KMS-11 (cell line): ENCODE measurements around the gene CBLB.

Experiments
- H2AFZ ChIP-seq: fragments of 200-600 bp; sonication (generic); 2 replicates; pipeline ENCODE4 v1.6.1; 2016; ENCODE audit warnings: antibody characterized with exemption, mixed run types, low read depth
- H3K27ac ChIP-seq: fragments of 200-600 bp; sonication (generic); 2 replicates; pipeline ENCODE4 v1.6.1; 2016; ENCODE audit warnings: mild to moderate bottlenecking, mixed run types
- H3K27me3 ChIP-seq: fragments of 200-600 bp; sonication (generic); 2 replicates; pipeline ENCODE4 v1.6.1; 2017; ENCODE audit warnings: mild to moderate bottlenecking, low read depth, mixed run types, moderate library complexity; ENCODE audit not compliant: insufficient read depth
- H3K36me3 ChIP-seq: fragments of 200-600 bp; sonication (generic); 2 replicates; pipeline ENCODE4 v1.6.1; 2017; ENCODE audit warnings: mild to moderate bottlenecking, mixed run types; ENCODE audit not compliant: insufficient read depth
- H3K4me1 ChIP-seq: fragments of 200-600 bp; sonication (generic); 2 replicates; pipeline ENCODE4 v1.6.1; 2016; ENCODE audit warnings: mild to moderate bottlenecking, low read depth, mixed run types; ENCODE audit not compliant: poor library complexity, severe bottlenecking
- H3K4me2 ChIP-seq: fragments of 200-600 bp; sonication (generic); 2 replicates; pipeline ENCODE4 v1.7.0; 2016; ENCODE audit warnings: mild to moderate bottlenecking, mixed run types
- H3K4me3 ChIP-seq: fragments of 200-600 bp; sonication (generic); IDR thresholded peaks from 2 replicates; pipeline ENCODE4 v1.6.1; 2017; ENCODE audit warnings: low read depth, low read length, mixed read lengths; ENCODE audit not compliant: insufficient read depth
- H3K79me2 ChIP-seq: fragments of 200-600 bp; sonication (generic); 2 replicates; pipeline ENCODE4 v1.6.1; 2016; ENCODE audit warnings: low read depth, mixed run types; ENCODE audit not compliant: insufficient read depth
- H3K9ac ChIP-seq: fragments of 200-600 bp; sonication (generic); 2 replicates; pipeline ENCODE4 v1.6.1; 2016; ENCODE audit warnings: mild to moderate bottlenecking, mixed run types
- H4K20me1 ChIP-seq: fragments of 200-600 bp; sonication (generic); 2 replicates; pipeline ENCODE4 v1.6.1; 2016; ENCODE audit warnings: mild to moderate bottlenecking, mixed run types; ENCODE audit not compliant: insufficient read depth
- CTCF ChIP-seq: fragments of 200-600 bp; sonication (generic); conservative IDR thresholded peaks from 2 replicates; pipeline ENCODE4 v1.6.1; 2017; ENCODE audit warnings: low read depth, mild to moderate bottlenecking, antibody characterized with exemption, low read length, moderate library complexity, mixed read lengths

The CBLB gene

GRCh38 chr3:105676621-105677300 lies 192.1 kb downstream of the CBLB start:
- Histone ChIP-seq H3K36me3 (no peaks in the 10 kb centered on the region), H3K27me3 (no peaks in the 10 kb centered on the region), H3K4me1 (no peaks in the 10 kb centered on the region), H2AFZ (no peak overlapping the region), H3K4me2 (no peak overlapping the region), H3K79me2 (no peaks in the 10 kb centered on the region), H4K20me1 (no peaks in the 10 kb centered on the region), H3K4me3 (no peak overlapping the region), H3K9ac (no peak overlapping the region), H3K27ac (no peak overlapping the region)
- TF ChIP-seq CTCF, result no peak

- H3K4me3 ChIP-seq, result no peak overlapping the region
- no peak overlapping the region for H3K27ac ChIP-seq
- no peak overlapping the region for H3K4me2 ChIP-seq
- no peak overlapping the region for H3K9ac ChIP-seq
- no peaks in the 10 kb centered on the region for H3K27me3 ChIP-seq
- H4K20me1 ChIP-seq, result no peaks in the 10 kb centered on the region
- TF ChIP-seq CTCF, result no peak
- H3K36me3 ChIP-seq, result no peaks in the 10 kb centered on the region
- H3K4me1 ChIP-seq, result no peaks in the 10 kb centered on the region
- H3K79me2 ChIP-seq, result no peaks in the 10 kb centered on the region
- H2AFZ ChIP-seq, result no peak overlapping the region
Observed at GRCh38 chr3:105674437-105675065, 194.3 kb downstream of the CBLB start.

GRCh38 chr3:105672996-105673395 lies 195.8 kb downstream of the CBLB start:
- Histone ChIP-seq H3K4me2 (no peak overlapping the region), H3K36me3 (no peaks in the 10 kb centered on the region), H3K9ac (no peak overlapping the region), H3K27ac (no peak overlapping the region), H3K4me1 (no peaks in the 10 kb centered on the region), H2AFZ (no peak overlapping the region), H4K20me1 (no peaks in the 10 kb centered on the region), H3K4me3 (no peak overlapping the region), H3K79me2 (no peaks in the 10 kb centered on the region), H3K27me3 (no peaks in the 10 kb centered on the region)
- TF ChIP-seq CTCF, result no peak

- no peak overlapping the region for H3K4me2 ChIP-seq
- H3K4me3 ChIP-seq, result no peak overlapping the region
- no peaks in the 10 kb centered on the region for H3K4me1 ChIP-seq
- no peaks in the 10 kb centered on the region for H4K20me1 ChIP-seq
- H2AFZ ChIP-seq, result no peak overlapping the region
- no peak overlapping the region for H3K27ac ChIP-seq
- no peak overlapping the region for H3K9ac ChIP-seq
- TF ChIP-seq CTCF, result no peak
- no peaks in the 10 kb centered on the region for H3K27me3 ChIP-seq
- no peaks in the 10 kb centered on the region for H3K36me3 ChIP-seq
- no peaks in the 10 kb centered on the region for H3K79me2 ChIP-seq
Observed at GRCh38 chr3:105662306-105662705, 206.5 kb downstream of the CBLB start.
